ENCODE measurements around the gene MPND. TPM values are rescaled to one million over a fixed set of nuclear protein-coding genes. Genes with fewer than 3 reads are reported as not detected.

Gene MPND
- total and polyA plus RNA-seq, 9 donors = 4.8 to 19.4 (median 16.2) TPM

GRCh38 chr19:4372165-4373012 is 29.0 kb downstream of the MPND start:
- Histone ChIP-seq H3K27ac (ENCODE audit: low read length) (peak overlapping the region; percentile 83), H3K4me1 (ENCODE audit: control insufficient read depth, insufficient read depth, low read length) (peaks cover 100% of the 10 kb centered on the region), H3K27me3 (ENCODE audit: control insufficient read depth, insufficient read depth, low read length) (no peaks in the 10 kb centered on the region), H3K9me3 (replicated peaks; ENCODE audit: control insufficient read depth, low read depth, low read length) (no peaks in the 10 kb centered on the region), H3K36me3 (ENCODE audit: control insufficient read depth, insufficient read depth, low read length) (peaks cover 6% of the 10 kb centered on the region), H3K4me3 (ENCODE audit: low read length) (no peak overlapping the region)
- DNase-seq = no peak
- 83% methylated on average over 19 of the region's 22 CpGs for WGBS (ENCODE audit: insufficient coverage)

GRCh38 chr19:4373013-4373367 is 29.6 kb downstream of the MPND start:
- no peaks in the 10 kb centered on the region for H3K9me3 ChIP-seq (replicated peaks; ENCODE audit: control insufficient read depth, low read depth, low read length)
- peaks cover 100% of the 10 kb centered on the region for H3K4me1 ChIP-seq (ENCODE audit: control insufficient read depth, insufficient read depth, low read length)
- peak overlapping the region; percentile 83 for H3K27ac ChIP-seq (ENCODE audit: low read length)
- 86% methylated on average over 1 of the region's 8 CpGs for WGBS (ENCODE audit: insufficient coverage)
- peaks cover 6% of the 10 kb centered on the region for H3K36me3 ChIP-seq (ENCODE audit: control insufficient read depth, insufficient read depth, low read length)
- H3K27me3 ChIP-seq (ENCODE audit: control insufficient read depth, insufficient read depth, low read length) = no peaks in the 10 kb centered on the region
- no peak overlapping the region for H3K4me3 ChIP-seq (ENCODE audit: low read length)
- DNase-seq = no peak

- Histone ChIP-seq H3K4me1 (ENCODE audit: control insufficient read depth, insufficient read depth, low read length) (peaks cover 98% of the 10 kb centered on the region), H3K36me3 (ENCODE audit: control insufficient read depth, insufficient read depth, low read length) (peaks cover 9% of the 10 kb centered on the region), H3K4me3 (ENCODE audit: low read length) (no peak overlapping the region), H3K27me3 (ENCODE audit: control insufficient read depth, insufficient read depth, low read length) (no peaks in the 10 kb centered on the region), H3K9me3 (replicated peaks; ENCODE audit: control insufficient read depth, low read depth, low read length) (no peaks in the 10 kb centered on the region), H3K27ac (ENCODE audit: low read length) (peak overlapping the region; percentile 83)
- peak; percentile 79 for DNase-seq
- WGBS (ENCODE audit: insufficient coverage) = 37% methylated on average over 25 of the region's 25 CpGs
These were observed 30.5 kb downstream of the MPND start for GRCh38 chr19:4373601-4374497.

GRCh38 chr19:4374498-4375163 is 31.3 kb downstream of the MPND start:
- Histone ChIP-seq H3K27ac (ENCODE audit: low read length) (peak overlapping the region; percentile 83), H3K4me1 (ENCODE audit: control insufficient read depth, insufficient read depth, low read length) (peaks cover 98% of the 10 kb centered on the region), H3K27me3 (ENCODE audit: control insufficient read depth, insufficient read depth, low read length) (no peaks in the 10 kb centered on the region), H3K9me3 (replicated peaks; ENCODE audit: control insufficient read depth, low read depth, low read length) (no peaks in the 10 kb centered on the region), H3K36me3 (ENCODE audit: control insufficient read depth, insufficient read depth, low read length) (peaks cover 10% of the 10 kb centered on the region), H3K4me3 (ENCODE audit: low read length) (no peak overlapping the region)
- DNase-seq = peak; percentile 60
- 43% methylated on average over 24 of the region's 27 CpGs for WGBS (ENCODE audit: insufficient coverage)

- H3K4me3 ChIP-seq (ENCODE audit: low read length) = no peak overlapping the region
- no peaks in the 10 kb centered on the region for H3K9me3 ChIP-seq (replicated peaks; ENCODE audit: control insufficient read depth, low read depth, low read length)
- 24% methylated on average over 10 of the region's 16 CpGs for WGBS (ENCODE audit: insufficient coverage)
- H3K36me3 ChIP-seq (ENCODE audit: control insufficient read depth, insufficient read depth, low read length) = peaks cover 10% of the 10 kb centered on the region
- H3K4me1 ChIP-seq (ENCODE audit: control insufficient read depth, insufficient read depth, low read length) = peaks cover 98% of the 10 kb centered on the region
- peak; percentile 77 for DNase-seq
- no peaks in the 10 kb centered on the region for H3K27me3 ChIP-seq (ENCODE audit: control insufficient read depth, insufficient read depth, low read length)
- H3K27ac ChIP-seq (ENCODE audit: low read length) = peak overlapping the region; percentile 83
These were observed 32.0 kb downstream of the MPND start for GRCh38 chr19:4375164-4376027.

GRCh38 chr19:4376028-4376670 is 32.8 kb downstream of the MPND start:
- H3K4me3 ChIP-seq (ENCODE audit: low read length) = no peak overlapping the region
- no peaks in the 10 kb centered on the region for H3K27me3 ChIP-seq (ENCODE audit: control insufficient read depth, insufficient read depth, low read length)
- no peak for DNase-seq
- peaks cover 10% of the 10 kb centered on the region for H3K36me3 ChIP-seq (ENCODE audit: control insufficient read depth, insufficient read depth, low read length)
- WGBS (ENCODE audit: insufficient coverage) = 68% methylated on average over 6 of the region's 16 CpGs
- H3K9me3 ChIP-seq (replicated peaks; ENCODE audit: control insufficient read depth, low read depth, low read length) = no peaks in the 10 kb centered on the region
- peak overlapping the region; percentile 83 for H3K27ac ChIP-seq (ENCODE audit: low read length)
- peaks cover 96% of the 10 kb centered on the region for H3K4me1 ChIP-seq (ENCODE audit: control insufficient read depth, insufficient read depth, low read length)

- Histone ChIP-seq H3K9me3 (replicated peaks; ENCODE audit: control insufficient read depth, low read depth, low read length) (no peaks in the 10 kb centered on the region), H3K27me3 (ENCODE audit: control insufficient read depth, insufficient read depth, low read length) (no peaks in the 10 kb centered on the region), H3K36me3 (ENCODE audit: control insufficient read depth, insufficient read depth, low read length) (peaks cover 10% of the 10 kb centered on the region), H3K27ac (ENCODE audit: low read length) (peak overlapping the region; percentile 83), H3K4me3 (ENCODE audit: low read length) (no peak overlapping the region), H3K4me1 (ENCODE audit: control insufficient read depth, insufficient read depth, low read length) (peaks cover 91% of the 10 kb centered on the region)
- WGBS (ENCODE audit: insufficient coverage) = 67% methylated on average over 10 of the region's 10 CpGs
- DNase-seq = no peak
These were observed 33.3 kb downstream of the MPND start for GRCh38 chr19:4376671-4376990.

GRCh38 chr19:4376991-4377781 is 33.8 kb downstream of the MPND start:
- peak overlapping the region; percentile 35 for H3K27ac ChIP-seq (ENCODE audit: low read length)

More at GRCh38 chr19:4376991-4377781, 33.8 kb downstream of the MPND start:
- peaks cover 10% of the 10 kb centered on the region for H3K36me3 ChIP-seq (ENCODE audit: control insufficient read depth, insufficient read depth, low read length)
- DNase-seq = no peak
- H3K9me3 ChIP-seq (replicated peaks; ENCODE audit: control insufficient read depth, low read depth, low read length) = no peaks in the 10 kb centered on the region
- WGBS (ENCODE audit: insufficient coverage) = 77% methylated on average over 19 of the region's 23 CpGs
- H3K4me3 ChIP-seq (ENCODE audit: low read length) = no peak overlapping the region
- H3K4me1 ChIP-seq (ENCODE audit: control insufficient read depth, insufficient read depth, low read length) = peaks cover 85% of the 10 kb centered on the region
- no peaks in the 10 kb centered on the region for H3K27me3 ChIP-seq (ENCODE audit: control insufficient read depth, insufficient read depth, low read length)

All from muscle of leg (tissue), 11 donors.